Keratinocyte (primary cell): ENCODE results near the gene SFN. TPM values are rescaled to one million over a fixed set of nuclear protein-coding genes. Genes with fewer than 3 reads are reported as not detected.
"Not testable (repeated sequence)": the region's sequence is repeated elsewhere in the genome, so short reads cannot be mapped to it uniquely, and the experiment has no call there.

Experiments
- DNase-seq: peaks from one replicate; pipeline ENCODE4 v3.0.0-alpha.2; 2011; ENCODE audit warnings: low read depth, missing footprints, low spot score
- FAIRE-seq: peaks from 2 replicates; lab custom pipeline; 2011; peaks lifted over from hg19 to GRCh38; lab: Jason Lieb, UNC
- H2AFZ ChIP-seq: 2 replicates; pipeline ENCODE4 v1.6.0; 2012; ENCODE audit warnings: low read length, control low read depth, inconsistent platforms; ENCODE audit not compliant: control insufficient read depth
- H3K27ac ChIP-seq: 2 replicates; pipeline ENCODE4 v1.5.1; 2011; ENCODE audit warnings: low read length; ENCODE audit not compliant: control insufficient read depth, insufficient read depth
- H3K27me3 ChIP-seq: 3 replicates; pipeline ENCODE4 v1.6.0; 2011; ENCODE audit warnings: low read length; ENCODE audit not compliant: control insufficient read depth, insufficient read depth; ENCODE audit errors: extremely low read depth
- H3K36me3 ChIP-seq, 2 experiments: 2 replicates in 1 of 2; 3 replicates in 1 of 2; pipeline ENCODE4 v1.5.1; 2011; ENCODE audit warnings: low read length in 2 of 2, mild to moderate bottlenecking in 1 of 2; ENCODE audit not compliant: control insufficient read depth in 2 of 2, insufficient read depth in 2 of 2; ENCODE audit errors: extremely low read depth in 1 of 2
- H3K4me1 ChIP-seq: 3 replicates; pipeline ENCODE4 v1.5.1; 2011; ENCODE audit warnings: low read length; ENCODE audit not compliant: control insufficient read depth, insufficient read depth; ENCODE audit errors: extremely low read depth
- H3K4me2 ChIP-seq: 3 replicates; pipeline ENCODE4 v1.6.0; 2011; ENCODE audit warnings: low read depth, low read length; ENCODE audit not compliant: control insufficient read depth, insufficient read depth; ENCODE audit errors: extremely low read depth
- H3K4me3 ChIP-seq, 3 experiments: fragments of 200-600 bp in 1 of 3; sonication (generic) in 1 of 3; 2 replicates in 2 of 3; 3 replicates in 1 of 3; pipeline ENCODE4 v1.5.1; 2011 to 2016; ENCODE audit warnings: low read length in 3 of 3, mild to moderate bottlenecking in 3 of 3, control low read depth in 2 of 3, inconsistent platforms in 1 of 3, low read depth in 1 of 3, mixed read lengths in 1 of 3, mixed run types in 1 of 3, moderate library complexity in 1 of 3; ENCODE audit not compliant: control insufficient read depth in 2 of 3, insufficient read depth in 2 of 3; ENCODE audit errors: extremely low read depth in 1 of 3
- H3K79me2 ChIP-seq: 2 replicates; pipeline ENCODE4 v1.6.0; 2012; ENCODE audit warnings: low read length; ENCODE audit not compliant: control insufficient read depth, insufficient read depth
- H3K9ac ChIP-seq: 3 replicates; pipeline ENCODE4 v1.6.0; 2011; ENCODE audit warnings: low read length; ENCODE audit not compliant: control insufficient read depth, insufficient read depth; ENCODE audit errors: extremely low read depth
- H3K9me1 ChIP-seq: 3 replicates; pipeline ENCODE4 v1.6.0; 2011; ENCODE audit warnings: low read length; ENCODE audit not compliant: control insufficient read depth, insufficient read depth; ENCODE audit errors: extremely low read depth
- H3K9me3 ChIP-seq: 2 replicates; pipeline ENCODE4 v1.5.1; 2012; ENCODE audit warnings: low read depth, low read length; ENCODE audit not compliant: control insufficient read depth
- H4K20me1 ChIP-seq: 3 replicates; pipeline ENCODE4 v1.6.0; 2011; ENCODE audit warnings: low read length; ENCODE audit not compliant: control insufficient read depth, insufficient read depth; ENCODE audit errors: extremely low read depth
- EZH2 ChIP-seq: IDR thresholded peaks from one replicate; pipeline ENCODE4 v1.6.1; 2012; ENCODE audit warnings: inconsistent platforms, mild to moderate bottlenecking, low read length, moderate library complexity
- dilution Hi-C: fragments of 300-500 bp; cut with MboI; formaldehyde crosslinking; loops from one replicate; pipeline ENCODE4 v1.7.0; 2020; ENCODE audit warnings: low sequenced_read_pairs; ENCODE audit not compliant: extremely low pct_ligation_motif_present
- polyA plus RNA-seq, 5 experiments: library from polyadenylated mRNA; depleted of rRNA in 3 of 5; stranded (reverse) in 3 of 5; stranded (forward) in 1 of 5; unstranded in 1 of 5; fragments of >200 nt; gene quantifications; 1 replicate in 1 of 5; 2 replicates in 3 of 5; 3 replicates in 1 of 5; pipeline versions ENCODE4 v1.2.1 to v1.2.3, GENCODE V29; 2011 to 2012; ENCODE audit warnings: missing spikeins in 2 of 5, low read depth in 1 of 5, low replicate concordance in 1 of 5
- TF ChIP-seq, protein P1 (sequence below), 3 experiments: IDR thresholded peaks in 1 of 3; conservative IDR thresholded peaks in 1 of 3; optimal IDR thresholded peaks in 1 of 3; 2 replicates in 2 of 3; 3 replicates in 1 of 3; pipeline versions ENCODE3 to v1.5.1; 2011; ENCODE audit warnings: low read length in 3 of 3, mild to moderate bottlenecking in 3 of 3, moderate library complexity in 2 of 3, control low read depth in 1 of 3, inconsistent platforms in 1 of 3; ENCODE audit not compliant: insufficient read depth in 2 of 3; ENCODE audit errors: extremely low read depth in 1 of 3

Gene SFN
- polyA plus RNA-seq, 1 donor (not counting 4 experiments of a cell fraction or from before 2014, with no cell fraction given) = 1,394 TPM

DNA sequence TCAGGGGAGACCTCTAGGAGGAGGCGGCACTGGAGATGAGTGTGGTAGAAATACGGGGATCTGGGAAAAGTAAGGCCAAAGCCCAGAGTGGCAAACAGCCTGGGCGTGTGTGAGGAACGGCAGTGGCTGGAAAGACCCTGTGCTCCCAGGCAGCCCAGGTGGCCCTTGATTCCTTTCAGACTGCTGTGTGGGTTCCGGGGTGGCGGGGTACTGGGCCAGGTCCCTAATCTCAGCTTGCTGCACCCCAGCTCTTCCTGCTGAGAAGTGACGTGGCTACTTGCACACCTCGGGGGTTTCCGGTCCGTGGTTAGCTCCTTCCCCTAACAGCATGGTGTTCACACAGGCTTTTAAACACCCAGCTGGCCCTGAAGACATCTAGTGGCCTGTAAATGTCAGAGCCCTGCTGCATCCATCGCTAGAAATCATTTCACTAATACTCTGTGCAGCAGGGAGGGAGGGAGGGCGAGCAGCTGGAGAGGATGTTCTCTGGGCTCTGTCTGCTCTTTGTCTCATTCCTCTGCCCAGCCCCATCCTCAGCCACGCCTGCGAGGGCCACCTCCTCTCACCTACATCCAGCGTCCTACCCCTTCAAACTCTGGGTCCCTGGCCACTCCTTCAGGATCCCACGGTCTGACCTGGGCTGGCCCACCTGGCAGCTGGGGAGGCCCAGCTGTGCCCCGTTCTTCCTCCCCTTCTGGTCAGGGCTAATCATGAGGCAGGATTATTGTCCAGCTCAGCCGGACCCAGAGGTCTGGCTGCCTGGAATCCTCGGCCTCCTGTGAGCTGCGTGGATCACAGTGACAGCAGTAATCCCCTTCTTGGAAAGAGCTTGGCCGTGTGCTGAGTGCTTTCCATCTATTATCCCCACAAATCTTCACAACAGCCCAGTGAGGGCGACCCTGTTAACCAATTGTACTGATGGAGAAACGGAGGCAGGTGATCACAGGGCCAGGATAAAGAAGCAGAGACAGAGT is 29.2 kb upstream of the SFN start:
- no peaks in the 10 kb centered on the region for H3K9me3 ChIP-seq
- no peak overlapping the region for H3K4me2 ChIP-seq
- dilution Hi-C loops = no loop called here
- peaks cover 26% of the 10 kb centered on the region for H3K79me2 ChIP-seq
- H3K27ac ChIP-seq = no peak overlapping the region
- H4K20me1 ChIP-seq = no peaks in the 10 kb centered on the region
- peaks cover 28 to 46% of the 10 kb centered on the region in 2 experiments for H3K36me3 ChIP-seq
- peaks cover 4% of the 10 kb centered on the region for H3K9me1 ChIP-seq
- H3K27me3 ChIP-seq = no peaks in the 10 kb centered on the region
- no peak overlapping the region for H3K4me3 ChIP-seq
- no peak overlapping the region for H2AFZ ChIP-seq
- no peak overlapping the region for H3K9ac ChIP-seq
- no peak for FAIRE-seq
- DNase-seq = no peak
- H3K4me1 ChIP-seq = peaks cover 1% of the 10 kb centered on the region
- no peak for TF ChIP-seq EZH2
- TF ChIP-seq, protein P1, sequence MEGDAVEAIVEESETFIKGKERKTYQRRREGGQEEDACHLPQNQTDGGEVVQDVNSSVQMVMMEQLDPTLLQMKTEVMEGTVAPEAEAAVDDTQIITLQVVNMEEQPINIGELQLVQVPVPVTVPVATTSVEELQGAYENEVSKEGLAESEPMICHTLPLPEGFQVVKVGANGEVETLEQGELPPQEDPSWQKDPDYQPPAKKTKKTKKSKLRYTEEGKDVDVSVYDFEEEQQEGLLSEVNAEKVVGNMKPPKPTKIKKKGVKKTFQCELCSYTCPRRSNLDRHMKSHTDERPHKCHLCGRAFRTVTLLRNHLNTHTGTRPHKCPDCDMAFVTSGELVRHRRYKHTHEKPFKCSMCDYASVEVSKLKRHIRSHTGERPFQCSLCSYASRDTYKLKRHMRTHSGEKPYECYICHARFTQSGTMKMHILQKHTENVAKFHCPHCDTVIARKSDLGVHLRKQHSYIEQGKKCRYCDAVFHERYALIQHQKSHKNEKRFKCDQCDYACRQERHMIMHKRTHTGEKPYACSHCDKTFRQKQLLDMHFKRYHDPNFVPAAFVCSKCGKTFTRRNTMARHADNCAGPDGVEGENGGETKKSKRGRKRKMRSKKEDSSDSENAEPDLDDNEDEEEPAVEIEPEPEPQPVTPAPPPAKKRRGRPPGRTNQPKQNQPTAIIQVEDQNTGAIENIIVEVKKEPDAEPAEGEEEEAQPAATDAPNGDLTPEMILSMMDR (optimal IDR thresholded peaks at IDR 0.05 in 1 of 3, IDR thresholded peaks at IDR 0.05 in 1 of 3, conservative IDR thresholded peaks at IDR 0.05 in 1 of 3; ENCODE audit: extremely low read depth in 1 of 3, insufficient read depth in 2 of 3, low read length in 3 of 3) = no peak

DNA sequence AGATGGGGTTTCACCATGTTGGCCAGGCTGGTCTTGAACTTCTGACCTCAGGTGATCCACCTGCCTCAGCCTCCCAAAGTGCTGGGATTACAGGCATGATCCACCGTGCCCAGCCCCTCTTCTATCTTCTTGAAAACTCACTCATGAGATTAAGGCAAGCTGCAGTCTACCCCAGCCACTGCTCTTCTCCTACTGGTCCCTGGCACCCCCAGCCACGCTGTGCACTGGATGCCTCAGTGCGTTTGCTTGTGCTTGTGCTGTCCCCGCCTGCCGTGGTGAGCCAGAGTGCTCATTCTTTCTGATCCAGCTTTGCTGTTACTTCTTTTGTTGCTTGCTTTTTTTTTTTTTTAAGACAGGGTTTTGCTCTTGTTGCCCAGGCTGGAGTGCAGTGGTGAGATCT is 25.3 kb upstream of the SFN start:
- H3K79me2 ChIP-seq, H3K27ac ChIP-seq, FAIRE-seq, H3K4me2 ChIP-seq, H4K20me1 ChIP-seq, H3K4me1 ChIP-seq, H3K9ac ChIP-seq, dilution Hi-C loops, H3K4me3 ChIP-seq, H3K27me3 ChIP-seq, H3K9me3 ChIP-seq, H2AFZ ChIP-seq, DNase-seq, H3K9me1 ChIP-seq: not testable (repeated sequence)
- peaks cover 42 to 43% of the 10 kb centered on the region in 2 experiments for H3K36me3 ChIP-seq
